Adrenal gland (tissue), 12 donors: ENCODE data around the gene ISG20. TPM values are rescaled to one million over a fixed set of nuclear protein-coding genes. Genes with fewer than 3 reads are reported as not detected.
A peak's percentile ranks its signal among the peaks of the same experiment; 100 is the strongest.

Experiments
- DNase-seq, 7 donors: peaks; one replicate each; pipeline ENCODE4 v3.0.0-alpha.2; 2019 to 2020
- H3K27ac ChIP-seq, 5 donors: fragments of 200-600 bp; sonication (generic) in 4 of 5; 1 replicate in 3 of 5; 2 replicates in 2 of 5; pipeline versions ENCODE4 v1.5.1 to v1.8.0; 2016 to 2020; ENCODE audit warnings: mild to moderate bottlenecking in 1 of 5
- H3K27me3 ChIP-seq: fragments of 200-600 bp; 2 replicates; pipeline ENCODE4 v1.8.0; 2021
- H3K36me3 ChIP-seq, 2 donors: fragments of 200-600 bp; replicated peaks in 1 of 2; 1 replicate in 1 of 2; 2 replicates in 1 of 2; pipeline versions ENCODE4 v1.5.1 to v1.8.0; 2018 to 2022
- H3K4me1 ChIP-seq, 2 donors: fragments of 200-600 bp; replicated peaks in 1 of 2; 1 replicate in 1 of 2; 2 replicates in 1 of 2; pipeline versions ENCODE4 v1.5.1 to v1.8.0; 2018 to 2021
- H3K4me3 ChIP-seq, 4 donors: fragments of 200-600 bp; sonication (generic) in 3 of 4; one replicate each; pipeline ENCODE4 v1.5.1; 2016 to 2018
- H3K9me3 ChIP-seq, 3 donors: fragments of 200-600 bp; sonication (generic) in 1 of 3; replicated peaks in 1 of 3; 1 replicate in 2 of 3; 2 replicates in 1 of 3; pipeline versions ENCODE4 v1.5.1 to v1.8.0; 2016 to 2021
- POLR2A ChIP-seq, 2 donors: fragments of 450-650 bp; IDR thresholded peaks; one replicate each; pipeline ENCODE4 v1.6.1; 2017; ENCODE audit warnings: antibody characterized with exemption in 2 of 2, mild to moderate bottlenecking in 2 of 2, moderate library complexity in 1 of 2
- WGBS, 4 donors: extraction: QIAGEN DNeasy Blood & Tissue Kit in 2 of 4; methylation state at CpG; one replicate each; pipeline versions ENCODE4 v1.1.5 to v1.1.7; 2013 to 2017; 5-methylcytosine and 5-hydroxymethylcytosine counted together
- intact Hi-C, 2 donors: fragments of 100-400 bp; cut with DNase I; formaldehyde crosslinking; loops; one replicate each; pipeline versions ENCODE4 v1.14.1 to v1.15.0; 2022 to 2023
- polyA plus RNA-seq, 3 donors: library from polyadenylated mRNA; stranded (reverse); fragments of 200-250 nt in 2 of 3; fragments of 350-450 nt in 1 of 3; fragmentation: Illumina TruSeq in 1 of 3; extraction: RNeasy Lipid Tissue Mini Kit (QIAGEN cat#74804) in 1 of 3; gene quantifications; one replicate each; pipeline ENCODE4 v1.2.3, GENCODE V29; 2013 to 2014
- total RNA-seq, 9 donors: library from RNA; depleted of rRNA in 4 of 9; stranded (reverse); fragments of >200 nt in 4 of 9; fragments of 120-200 nt in 1 of 9; fragmentation: NEBNext Ultra II Directional in 1 of 9; extraction: Animal tissue kit (Norgen Biotek cat#: 25700) in 1 of 9; gene quantifications; one replicate each; pipeline versions ENCODE4 v1.1.0 to v1.2.4, GENCODE V29; 2013 to 2023
- TF ChIP-seq, protein P1 (sequence below), 6 experiments: fragments of 450-650 bp in 4 of 6; fragments of 200-600 bp in 2 of 6; sonication (generic) in 1 of 6; IDR thresholded peaks; 1 replicate in 5 of 6; 2 replicates in 1 of 6; pipeline versions ENCODE4 v1.5.1 to v1.8.0; 2016 to 2021; ENCODE audit warnings: antibody characterized with exemption in 6 of 6, mild to moderate bottlenecking in 2 of 6, moderate library complexity in 1 of 6
- donor health status: healthy with polysubstance abuse.
- donor health status: Bipolar disorder and iron deficiency.
- donor health status: DM: yes; HTN: yes; CAD: no.
- donor health status: DM: no; HTN: no; CAD: no.
- donor health status: DM: no; HTN: no; CAD: no.
- donor health status: DM: yes; HTN: yes; CAD: no.

ISG20 gene
- total and polyA plus RNA-seq, 12 donors, result 1.6 to 13.6 (median 8.0) TPM

DNA sequence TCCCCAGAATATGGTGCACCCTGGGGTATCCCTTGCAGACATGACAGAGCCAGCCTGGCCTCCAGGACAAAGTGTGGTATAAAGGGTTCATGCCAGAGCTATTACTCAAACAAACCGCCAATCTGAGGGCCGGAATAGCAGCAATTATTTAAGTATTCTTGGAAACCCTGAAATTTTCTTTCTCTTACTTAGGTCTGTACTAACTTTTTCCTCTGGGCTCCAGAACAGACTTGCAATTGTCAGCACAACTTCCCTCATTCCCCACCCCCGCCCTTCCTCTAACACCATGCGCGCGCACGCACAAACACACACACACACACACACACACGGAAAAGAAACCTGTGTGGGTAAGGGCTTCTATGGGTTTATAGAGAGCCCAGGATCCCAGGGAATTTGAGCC, 56.3 kb downstream of the ISG20 start:
- Histone ChIP-seq H3K27ac (no peak overlapping the region), H3K36me3 (no peaks in the 10 kb centered on the region), H3K4me1 (no peaks in the 10 kb centered on the region), H3K27me3 (no peaks in the 10 kb centered on the region), H3K4me3 (no peak overlapping the region), H3K9me3 (no peaks in the 10 kb centered on the region)
- TF ChIP-seq POLR2A (IDR thresholded peaks at IDR 0.05), result no peak
- TF ChIP-seq, protein P1, sequence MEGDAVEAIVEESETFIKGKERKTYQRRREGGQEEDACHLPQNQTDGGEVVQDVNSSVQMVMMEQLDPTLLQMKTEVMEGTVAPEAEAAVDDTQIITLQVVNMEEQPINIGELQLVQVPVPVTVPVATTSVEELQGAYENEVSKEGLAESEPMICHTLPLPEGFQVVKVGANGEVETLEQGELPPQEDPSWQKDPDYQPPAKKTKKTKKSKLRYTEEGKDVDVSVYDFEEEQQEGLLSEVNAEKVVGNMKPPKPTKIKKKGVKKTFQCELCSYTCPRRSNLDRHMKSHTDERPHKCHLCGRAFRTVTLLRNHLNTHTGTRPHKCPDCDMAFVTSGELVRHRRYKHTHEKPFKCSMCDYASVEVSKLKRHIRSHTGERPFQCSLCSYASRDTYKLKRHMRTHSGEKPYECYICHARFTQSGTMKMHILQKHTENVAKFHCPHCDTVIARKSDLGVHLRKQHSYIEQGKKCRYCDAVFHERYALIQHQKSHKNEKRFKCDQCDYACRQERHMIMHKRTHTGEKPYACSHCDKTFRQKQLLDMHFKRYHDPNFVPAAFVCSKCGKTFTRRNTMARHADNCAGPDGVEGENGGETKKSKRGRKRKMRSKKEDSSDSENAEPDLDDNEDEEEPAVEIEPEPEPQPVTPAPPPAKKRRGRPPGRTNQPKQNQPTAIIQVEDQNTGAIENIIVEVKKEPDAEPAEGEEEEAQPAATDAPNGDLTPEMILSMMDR (IDR thresholded peaks at IDR 0.05), result no peak
- intact Hi-C loops, result no loop called here
- DNase-seq, result no peak
- WGBS, 4 donors, result 81 to 91% (median 88%) methylated on average over 8 of the region's 8 CpGs

GRCh38 chr15:88695691-88696251, 57.0 kb downstream of the ISG20 start:
- Histone ChIP-seq H3K36me3 (no peaks in the 10 kb centered on the region), H3K4me1 (no peaks in the 10 kb centered on the region), H3K9me3 (no peaks in the 10 kb centered on the region), H3K27ac (no peak overlapping the region), H3K4me3 (no peak overlapping the region), H3K27me3 (no peaks in the 10 kb centered on the region)
- intact Hi-C loops, result no loop called here
- peak in 1 of 7 donors; percentile 35 for DNase-seq
- WGBS, 4 donors, result 77 to 84% (median 79%) methylated on average over 20 of the region's 20 CpGs
- TF ChIP-seq, protein P1 (IDR thresholded peaks at IDR 0.05), result no peak
- no peak for TF ChIP-seq POLR2A (IDR thresholded peaks at IDR 0.05)

DNA sequence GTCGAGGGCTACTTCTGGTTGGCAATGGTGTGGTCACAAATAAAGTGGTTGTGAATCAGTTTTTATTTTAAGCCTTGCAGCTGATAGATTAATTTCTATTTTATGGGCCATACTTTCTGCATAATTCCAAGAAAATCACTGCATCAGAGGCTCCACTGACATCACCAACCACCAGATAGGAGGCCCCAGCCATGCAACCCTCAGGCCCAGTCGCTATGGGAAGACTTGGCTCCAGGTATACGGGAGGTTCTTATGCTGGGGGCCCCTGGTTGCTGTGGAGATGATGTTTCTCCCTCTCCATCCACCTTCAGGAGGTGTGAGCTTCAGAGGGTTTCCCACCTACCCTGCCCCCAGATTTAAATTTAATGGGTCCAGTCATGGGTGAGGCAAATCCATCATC, 57.4 kb downstream of the ISG20 start:
- Histone ChIP-seq H3K36me3 (no peaks in the 10 kb centered on the region), H3K27me3 (no peaks in the 10 kb centered on the region), H3K27ac (no peak overlapping the region), H3K4me3 (no peak overlapping the region), H3K9me3 (no peaks in the 10 kb centered on the region), H3K4me1 (no peaks in the 10 kb centered on the region)
- no peak for DNase-seq
- intact Hi-C loops, result no loop called here
- no peak for TF ChIP-seq POLR2A (IDR thresholded peaks at IDR 0.05)
- WGBS, 4 donors, result 79 to 97% (median 84%) methylated on average over 3 of the region's 3 CpGs

DNA sequence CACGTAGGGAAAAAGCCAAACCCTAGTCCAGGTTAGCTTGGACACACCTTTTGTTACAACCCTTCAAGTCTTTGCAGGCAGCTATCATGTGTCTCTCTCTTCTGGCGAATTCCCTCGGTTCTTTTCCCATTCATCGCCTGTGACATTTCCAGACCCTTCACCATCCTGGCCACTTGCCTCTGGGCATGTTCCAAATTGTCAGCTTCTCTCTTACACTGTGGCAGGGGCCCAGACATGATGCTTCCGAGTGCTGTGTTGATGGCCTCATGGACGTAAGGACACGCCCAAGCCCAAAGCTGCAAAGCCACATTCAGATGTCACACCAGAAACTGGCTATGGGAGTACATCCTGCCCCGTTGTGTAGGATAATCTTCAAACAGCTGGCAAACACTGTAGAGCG, 58.5 kb downstream of the ISG20 start:
- WGBS, 4 donors, result 77 to 86% (median 79%) methylated on average over 9 of the region's 9 CpGs
- Histone ChIP-seq H3K27me3 (no peaks in the 10 kb centered on the region), H3K4me1 (no peaks in the 10 kb centered on the region), H3K9me3 (no peaks in the 10 kb centered on the region), H3K4me3 (no peak overlapping the region), H3K36me3 (no peaks in the 10 kb centered on the region), H3K27ac (no peak overlapping the region)
- TF ChIP-seq, protein P1 (IDR thresholded peaks at IDR 0.05), result no peak
- no peak for TF ChIP-seq POLR2A (IDR thresholded peaks at IDR 0.05)
- DNase-seq, result peak in 1 of 7 donors; percentile 24
- intact Hi-C loops, result no loop called here

DNA sequence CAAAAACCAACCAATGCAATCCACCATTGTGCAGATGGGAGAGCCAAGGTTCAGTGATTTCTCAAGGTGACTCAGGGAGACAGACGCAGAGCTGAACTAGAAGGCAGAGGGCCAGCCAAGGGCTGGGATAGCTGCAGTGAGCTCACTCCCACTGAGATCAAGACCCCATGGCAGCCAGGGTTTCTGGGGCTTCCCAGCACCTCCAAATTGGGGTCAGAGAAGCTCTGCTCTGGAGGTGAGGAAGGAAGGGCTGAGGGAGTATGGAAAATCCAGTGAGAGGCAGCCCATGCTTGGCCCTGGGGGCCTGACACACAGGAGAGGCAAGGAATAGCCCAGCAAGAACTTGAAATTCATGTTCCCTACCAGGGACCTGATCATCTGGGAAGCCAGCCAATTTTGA, 61.0 kb downstream of the ISG20 start:
- peak in 1 of 7 donors; percentile 28 for DNase-seq
- Histone ChIP-seq H3K36me3 (no peaks in the 10 kb centered on the region), H3K27me3 (no peaks in the 10 kb centered on the region), H3K4me3 (no peak overlapping the region), H3K9me3 (no peaks in the 10 kb centered on the region), H3K4me1 (no peaks in the 10 kb centered on the region), H3K27ac (no peak overlapping the region)
- intact Hi-C loops, result no loop called here
- TF ChIP-seq POLR2A (IDR thresholded peaks at IDR 0.05), result no peak
- TF ChIP-seq, protein P1 (IDR thresholded peaks at IDR 0.05), result no peak
- 50 to 88% (median 78%) methylated on average over 1 of the region's 1 CpG for WGBS, 4 donors
